CD4-positive, alpha-beta T cell treated with Interleukin-6 for 4 hours (primary cell): ENCODE data around the gene COQ4.
"Not testable (repeated sequence)": the region's sequence is repeated elsewhere in the genome, so short reads cannot be mapped to it uniquely, and the experiment has no call there.

Source experiments
- DNase-seq: peaks from one replicate; pipeline ENCODE4 v3.0.0-alpha.2; 2020; ENCODE audit warnings: mixed read lengths

Gene COQ4

GRCh38 chr9:128322404-128323211, at the start of gene COQ4, which contains the start of gene TRUB2:
Gene COQ4, plus strand, starts transcription at chr9:128322839. Its CDS starts 20 bp downstream, at chr9:128322859.
Gene TRUB2, minus strand, starts transcription at chr9:128322447. Its CDS starts 39 bp downstream, at chr9:128322408.
- DNase-seq: peak; percentile 95

GRCh38 chr9:128274245-128274644, 48.4 kb upstream of the COQ4 start:
- no peak for DNase-seq

GRCh38 chr9:128275198-128276007, 47.2 kb upstream of the COQ4 start, which contains the start of gene GOLGA2:
Gene GOLGA2, minus strand, starts transcription at chr9:128276007. Its CDS starts 31 bp downstream, at chr9:128275976.
- DNase-seq: peak; percentile 7

GRCh38 chr9:128276008-128276573, 46.5 kb upstream of the COQ4 start, which contains the start of gene SWI5:
Gene SWI5, plus strand, starts transcription at chr9:128276276.
- DNase-seq: peak; percentile 100

- peak; percentile 15 for DNase-seq
Measured at GRCh38 chr9:128276574-128277270, 45.9 kb upstream of the COQ4 start.

- DNase-seq: not testable (repeated sequence)
Measured at GRCh38 chr9:128279088-128280073, 43.3 kb upstream of the COQ4 start.

GRCh38 chr9:128280084-128280622, 42.5 kb upstream of the COQ4 start:
- DNase-seq: no peak

- no peak for DNase-seq
Measured at GRCh38 chr9:128282500-128282899, 40.1 kb upstream of the COQ4 start.

GRCh38 chr9:128285033-128285784, 37.4 kb upstream of the COQ4 start:
- no peak for DNase-seq

- DNase-seq: no peak
Measured at GRCh38 chr9:128286440-128286839, 36.2 kb upstream of the COQ4 start.

GRCh38 chr9:128288273-128289004, 34.2 kb upstream of the COQ4 start:
- DNase-seq: no peak

GRCh38 chr9:128292009-128292408, 30.6 kb upstream of the COQ4 start:
- no peak for DNase-seq

- DNase-seq: no peak
Measured at GRCh38 chr9:128293091-128293490, 29.5 kb upstream of the COQ4 start.

- no peak for DNase-seq
Measured at GRCh38 chr9:128294142-128294541, 28.5 kb upstream of the COQ4 start.

- no peak for DNase-seq
Measured at GRCh38 chr9:128296340-128297220, 26.1 kb upstream of the COQ4 start.

GRCh38 chr9:128297221-128297773, 25.3 kb upstream of the COQ4 start:
- DNase-seq: no peak

- DNase-seq: no peak
Measured at GRCh38 chr9:128298535-128299482, 23.8 kb upstream of the COQ4 start.
